GM19372 (cell line): Measurements from ENCODE around the gene GDF2.

Source experiments
- ATAC-seq: cut with Tn5 transposase; IDR thresholded peaks from one replicate; pipeline ENCODE4 v1.9.1; 2021; ENCODE audit warnings: mild to moderate bottlenecking, low read depth, moderate library complexity; ENCODE audit not compliant: unreplicated experiment

GDF2 gene

DNA sequence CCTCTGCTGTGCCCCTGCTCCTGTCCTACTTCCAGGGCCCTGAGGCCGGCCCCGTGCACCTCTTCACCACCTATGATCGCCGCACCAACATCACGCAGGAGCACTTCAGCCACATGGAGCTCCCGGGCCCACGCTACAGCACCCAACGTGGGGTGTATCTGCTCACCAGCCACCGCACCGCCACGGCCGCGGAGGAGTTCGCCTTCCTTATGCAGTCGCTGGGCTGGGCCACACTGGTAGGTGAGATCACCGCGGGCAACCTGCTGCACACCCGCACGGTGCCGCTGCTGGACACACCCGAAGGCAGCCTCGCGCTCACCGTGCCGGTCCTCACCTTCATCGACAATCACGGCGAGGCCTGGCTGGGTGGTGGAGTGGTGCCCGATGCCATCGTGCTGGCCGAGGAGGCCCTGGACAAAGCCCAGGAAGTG is 27.7 kb downstream of the GDF2 start:
- ATAC-seq, result no peak

DNA sequence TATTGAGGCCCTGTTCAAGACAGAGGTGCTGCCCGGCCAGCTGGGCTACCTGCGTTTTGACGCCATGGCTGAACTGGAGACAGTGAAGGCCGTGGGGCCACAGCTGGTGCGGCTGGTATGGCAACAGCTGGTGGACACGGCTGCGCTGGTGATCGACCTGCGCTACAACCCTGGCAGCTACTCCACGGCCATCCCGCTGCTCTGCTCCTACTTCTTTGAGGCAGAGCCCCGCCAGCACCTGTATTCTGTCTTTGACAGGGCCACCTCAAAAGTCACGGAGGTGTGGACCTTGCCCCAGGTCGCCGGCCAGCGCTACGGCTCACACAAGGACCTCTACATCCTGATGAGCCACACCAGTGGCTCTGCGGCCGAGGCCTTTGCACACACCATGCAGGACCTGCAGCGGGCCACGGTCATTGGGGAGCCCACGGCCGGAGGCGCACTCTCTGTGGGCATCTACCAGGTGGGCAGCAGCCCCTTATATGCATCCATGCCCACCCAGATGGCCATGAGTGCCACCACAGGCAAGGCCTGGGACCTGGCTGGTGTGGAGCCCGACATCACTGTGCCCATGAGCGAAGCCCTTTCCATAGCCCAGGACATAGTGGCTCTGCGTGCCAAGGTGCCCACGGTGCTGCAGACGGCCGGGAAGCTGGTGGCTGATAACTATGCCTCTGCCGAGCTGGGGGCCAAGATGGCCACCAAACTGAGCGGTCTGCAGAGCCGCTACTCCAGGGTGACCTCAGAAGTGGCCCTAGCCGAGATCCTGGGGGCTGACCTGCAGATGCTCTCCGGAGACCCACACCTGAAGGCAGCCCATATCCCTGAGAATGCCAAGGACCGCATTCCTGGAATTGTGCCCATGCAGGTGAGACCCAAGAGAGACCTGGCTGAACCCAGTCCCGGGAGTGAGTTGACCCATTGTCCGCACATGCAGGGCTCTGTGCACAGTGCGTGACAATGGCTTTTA is 28.7 kb downstream of the GDF2 start:
- ATAC-seq, result no peak

DNA sequence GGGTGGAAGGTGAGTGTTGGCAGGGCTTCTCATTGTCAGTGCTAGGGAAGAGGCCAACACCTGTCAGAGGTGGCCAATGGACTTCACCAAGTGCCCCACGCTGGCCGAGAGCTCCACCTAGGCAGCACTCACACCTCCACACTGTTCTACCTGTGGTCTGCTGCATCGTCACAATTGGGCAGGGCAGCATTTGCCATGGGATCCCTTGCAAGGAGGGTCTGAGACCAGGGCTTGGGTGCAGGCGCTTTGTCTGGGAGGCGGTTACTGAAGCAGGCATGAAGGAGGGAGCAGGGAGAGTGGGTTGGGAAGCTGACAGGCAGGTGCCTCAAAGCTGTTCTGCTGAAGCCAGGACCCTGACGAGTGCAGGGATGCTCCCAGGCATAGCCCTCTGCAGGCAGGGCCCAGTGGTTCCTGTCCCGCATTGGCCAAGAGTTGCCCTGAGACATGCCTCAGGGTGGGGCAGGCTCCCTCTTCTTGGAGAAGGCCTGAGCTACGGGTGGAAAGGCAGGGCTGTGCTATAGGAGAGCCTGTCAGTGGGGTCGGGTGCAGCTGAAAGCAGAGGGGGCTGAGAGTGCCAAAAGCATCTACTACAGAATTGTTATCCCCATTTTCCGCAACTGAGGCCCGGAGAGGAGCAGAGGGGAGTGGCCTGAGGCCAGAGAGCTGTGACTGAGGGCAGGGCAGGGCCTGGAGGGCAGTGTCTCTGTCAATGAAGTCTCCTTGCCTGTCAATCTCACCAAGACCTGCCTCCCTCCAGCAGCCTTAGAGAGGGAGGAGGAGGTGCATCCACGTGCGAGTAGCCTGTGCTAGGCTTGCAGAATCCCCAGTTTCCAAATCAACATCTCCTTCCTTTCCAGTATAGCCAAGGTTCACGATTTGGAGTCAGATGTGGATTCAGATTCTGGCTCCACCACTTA is 29.9 kb downstream of the GDF2 start:
- ATAC-seq, result no peak

DNA sequence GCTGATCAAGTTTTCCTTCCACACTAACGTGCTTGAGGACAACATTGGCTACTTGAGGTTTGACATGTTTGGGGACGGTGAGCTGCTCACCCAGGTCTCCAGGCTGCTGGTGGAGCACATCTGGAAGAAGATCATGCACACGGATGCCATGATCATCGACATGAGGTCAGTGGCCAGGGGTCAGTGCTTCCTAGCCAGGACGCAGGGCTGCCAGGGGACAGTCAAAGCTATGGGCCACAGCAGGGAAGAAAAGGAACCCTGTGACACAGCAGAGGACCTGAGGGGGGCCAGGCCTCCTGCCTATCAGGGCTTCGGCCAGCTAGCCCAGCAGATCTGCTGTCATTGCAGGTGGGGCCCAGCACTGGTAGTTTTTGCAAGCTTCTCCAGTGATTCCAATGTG is 31.1 kb downstream of the GDF2 start:
- ATAC-seq, result no peak

DNA sequence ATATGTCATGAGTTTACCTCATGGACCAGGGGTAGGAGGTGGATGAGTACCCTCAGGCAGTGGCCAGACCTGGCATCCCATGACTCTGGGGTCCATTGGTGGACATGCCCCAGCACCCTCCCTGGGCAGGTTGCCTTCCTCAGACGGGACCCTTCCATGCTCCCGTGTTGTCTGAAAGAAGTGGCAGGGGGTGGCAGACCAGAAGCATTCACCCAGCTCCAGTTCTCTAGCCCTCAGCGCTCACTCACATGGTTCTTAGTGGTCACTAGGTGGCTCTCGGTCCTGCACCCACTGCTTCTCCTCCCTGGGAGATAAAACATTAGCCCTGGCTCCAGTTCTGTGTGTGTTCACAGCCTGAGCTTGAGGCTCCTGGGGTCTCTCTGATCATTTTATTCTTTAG is 31.9 kb downstream of the GDF2 start:
- ATAC-seq, result no peak

DNA sequence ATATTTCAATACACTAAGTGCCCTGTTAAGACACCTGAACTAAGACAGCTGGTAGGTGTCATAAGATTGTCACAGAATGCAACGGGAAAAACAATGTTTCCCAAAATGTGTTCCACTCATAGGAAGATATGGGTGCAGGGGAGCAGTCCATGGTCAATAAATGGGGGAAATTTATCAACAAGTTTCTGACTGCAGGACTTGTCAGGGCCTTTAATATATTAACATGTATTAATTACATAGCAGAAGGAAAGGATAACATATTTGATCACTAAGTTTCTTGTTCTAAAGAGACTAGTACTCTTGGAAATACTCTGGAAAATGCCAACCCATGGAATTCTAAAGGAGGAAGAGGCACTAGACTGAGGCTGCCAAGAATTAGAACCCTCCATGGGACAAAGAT is 32.6 kb downstream of the GDF2 start:
- ATAC-seq, result no peak

DNA sequence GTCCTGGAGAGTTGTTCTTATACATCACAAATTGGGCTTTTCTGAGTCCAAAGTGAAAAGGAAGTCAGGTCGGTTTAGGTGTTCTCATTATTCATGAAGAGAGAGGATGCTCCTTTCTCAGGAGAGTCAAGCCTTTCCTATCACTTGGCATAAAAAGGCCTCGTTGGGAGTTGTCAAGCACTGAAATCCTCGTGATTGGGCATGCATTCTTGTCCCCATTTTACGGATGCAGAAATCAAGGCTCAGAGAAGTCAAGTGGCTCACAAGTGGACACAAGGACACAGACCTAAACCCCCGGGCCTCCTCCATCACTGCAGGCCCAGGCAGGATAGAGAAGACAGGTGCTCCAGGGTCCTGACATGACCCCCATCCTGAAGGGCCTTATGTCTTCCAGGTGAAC is 34.5 kb downstream of the GDF2 start:
- no peak for ATAC-seq

DNA sequence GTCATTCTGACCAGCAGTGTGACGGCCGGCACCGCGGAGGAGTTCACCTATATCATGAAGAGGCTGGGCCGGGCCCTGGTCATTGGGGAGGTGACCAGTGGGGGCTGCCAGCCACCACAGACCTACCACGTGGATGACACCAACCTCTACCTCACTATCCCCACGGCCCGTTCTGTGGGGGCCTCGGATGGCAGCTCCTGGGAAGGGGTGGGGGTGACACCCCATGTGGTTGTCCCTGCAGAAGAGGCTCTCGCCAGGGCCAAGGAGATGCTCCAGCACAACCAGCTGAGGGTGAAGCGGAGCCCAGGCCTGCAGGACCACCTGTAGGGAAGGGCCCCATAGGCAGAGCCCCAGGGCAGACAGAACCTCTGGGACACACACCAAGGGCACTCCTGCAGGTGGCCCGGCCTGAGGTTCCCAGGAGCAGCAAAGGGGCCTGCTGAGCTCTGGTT is 34.9 kb downstream of the GDF2 start:
- no peak for ATAC-seq

DNA sequence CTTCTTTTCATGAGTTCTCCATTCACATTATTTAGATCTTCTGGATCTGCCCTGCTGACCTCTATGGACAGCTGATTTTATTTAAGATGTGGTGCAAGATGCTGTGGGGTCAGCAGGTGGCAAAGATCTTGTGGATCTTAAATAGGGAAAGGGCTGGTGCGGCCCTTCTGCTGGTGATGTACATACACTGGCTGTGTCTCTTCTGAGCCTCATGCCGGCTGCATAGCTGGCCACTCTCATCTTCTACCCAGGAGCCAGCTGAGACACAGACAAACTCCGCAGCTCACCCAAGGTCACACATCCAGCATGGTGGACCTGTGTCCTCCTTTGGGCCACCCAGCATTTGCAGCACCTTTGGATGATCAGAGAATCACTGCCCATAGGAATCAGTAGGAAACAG is 35.7 kb downstream of the GDF2 start:
- ATAC-seq, result no peak

DNA sequence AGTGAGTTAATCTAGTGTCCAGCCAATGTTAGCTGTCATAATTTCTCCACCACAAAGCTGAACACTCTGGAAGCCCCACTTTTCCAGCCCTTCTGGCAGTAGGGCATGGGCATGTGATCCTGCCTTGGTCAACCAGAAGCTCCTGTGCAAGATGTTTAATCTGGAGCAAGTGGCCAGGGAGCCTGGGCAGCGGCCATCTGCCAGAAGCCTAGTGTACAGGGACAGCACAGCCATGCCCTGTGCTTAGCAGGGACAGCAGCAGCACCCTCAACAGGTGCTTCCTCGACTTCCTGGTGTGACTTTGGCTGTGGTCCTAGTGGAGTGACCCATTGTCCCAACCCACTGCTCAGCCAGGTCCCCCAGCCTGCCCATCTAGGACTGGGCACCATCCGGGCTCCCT is 36.2 kb downstream of the GDF2 start:
- no peak for ATAC-seq

DNA sequence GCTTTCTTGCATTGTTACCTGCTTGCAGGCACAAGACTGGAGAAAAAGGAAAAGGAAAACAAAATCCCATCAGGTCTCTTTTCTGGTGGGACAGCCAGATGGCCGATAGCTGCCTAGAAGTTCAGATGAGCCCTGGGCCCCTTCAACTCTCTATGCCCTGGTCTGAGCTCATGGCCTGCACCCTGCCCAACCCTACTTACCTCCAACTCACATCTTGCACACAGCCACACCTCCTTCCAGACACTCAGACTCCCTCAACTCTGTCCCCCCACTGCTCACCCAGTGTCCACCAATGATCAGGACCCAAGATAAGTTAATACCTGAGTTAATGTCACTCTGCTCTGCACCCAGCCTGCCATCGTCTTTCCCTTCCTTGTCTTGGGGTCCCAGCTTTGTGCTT is 36.8 kb downstream of the GDF2 start:
- no peak for ATAC-seq

DNA sequence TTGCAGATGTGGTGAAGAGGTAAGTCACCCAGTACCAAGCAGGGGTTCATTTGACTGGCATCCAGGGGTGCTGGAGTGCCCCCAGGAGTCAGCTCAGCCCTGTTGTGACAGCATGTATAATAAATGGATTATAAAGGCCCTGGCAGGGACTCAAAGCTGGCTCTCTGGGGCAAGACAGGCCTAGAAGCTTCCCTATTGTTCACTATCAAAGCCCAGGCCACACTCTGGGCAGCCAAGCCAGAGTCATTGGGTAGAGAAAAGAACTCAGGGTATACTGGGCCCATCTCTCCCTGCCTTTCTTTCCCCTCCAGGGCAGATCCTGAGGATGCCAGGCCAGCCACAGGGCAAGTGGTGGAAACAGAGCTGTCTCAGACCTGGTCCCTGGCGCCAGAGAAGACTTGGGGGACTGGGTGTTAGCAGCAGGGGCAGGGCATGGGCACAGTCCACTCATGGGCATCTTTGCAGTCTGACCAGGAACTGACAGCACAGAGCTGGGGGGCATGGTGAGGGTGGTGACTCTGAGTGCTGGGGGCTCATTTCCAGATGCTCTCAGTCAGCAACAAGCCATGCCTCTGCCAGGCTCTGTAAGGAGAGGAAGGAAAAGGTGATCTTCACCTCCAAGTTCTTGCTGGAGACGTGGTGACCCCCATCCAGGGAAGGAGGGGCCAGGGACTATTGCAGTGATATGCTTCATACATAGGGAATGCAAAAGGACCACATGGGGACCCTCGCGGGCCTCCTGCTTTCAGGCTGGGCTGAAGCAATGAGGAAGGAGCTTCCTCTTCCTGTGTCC is 37.6 kb downstream of the GDF2 start:
- no peak for ATAC-seq

DNA sequence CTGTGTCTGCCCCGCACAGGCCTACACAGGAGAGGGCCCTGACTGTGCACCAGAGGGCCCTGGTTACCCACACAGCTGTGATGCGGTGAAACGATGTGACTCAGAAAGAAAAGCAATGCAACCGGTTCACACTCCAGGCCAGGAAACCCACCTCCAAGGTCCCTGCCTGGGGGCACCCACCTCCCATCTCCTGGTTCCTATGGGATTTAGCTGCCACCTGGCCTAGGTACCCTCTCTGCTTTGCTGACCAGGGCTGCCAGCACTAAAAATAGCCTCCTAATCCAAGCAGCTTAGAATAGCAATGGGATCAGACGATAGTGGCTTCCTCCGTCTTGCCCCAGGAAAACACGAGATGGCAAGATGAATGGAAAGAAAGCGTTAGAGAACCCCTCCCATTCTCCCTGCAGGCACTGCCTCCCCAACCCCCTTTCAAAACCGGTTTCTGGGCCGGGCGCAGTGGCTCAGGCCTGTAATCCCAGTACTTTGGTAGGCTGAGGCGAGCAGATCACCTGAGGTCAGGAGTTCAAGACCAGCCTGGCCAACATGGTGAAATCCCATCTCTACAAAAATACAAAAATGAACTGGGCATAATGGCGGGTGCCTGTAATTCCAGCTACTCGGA is 38.3 kb downstream of the GDF2 start:
- ATAC-seq, result no peak

DNA sequence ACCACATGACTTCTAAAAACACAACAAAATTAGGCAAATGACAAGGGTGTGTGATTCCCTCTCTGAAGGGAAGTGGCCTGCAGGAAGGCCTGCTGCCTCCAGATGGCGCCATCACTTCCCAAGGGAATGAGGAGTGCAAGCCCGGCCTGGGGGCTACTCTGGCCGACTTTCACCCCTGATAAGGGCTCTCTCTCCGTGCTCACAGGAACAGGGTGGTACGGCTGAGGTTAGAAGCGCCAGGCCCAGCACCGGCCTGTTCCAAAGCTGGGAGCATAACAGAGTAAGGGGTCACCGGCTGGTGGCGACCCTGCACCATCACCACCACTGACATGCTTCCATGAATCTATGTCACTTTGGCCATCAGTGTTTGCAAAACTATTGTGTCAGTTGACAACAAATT is 39.0 kb downstream of the GDF2 start:
- ATAC-seq, result no peak

DNA sequence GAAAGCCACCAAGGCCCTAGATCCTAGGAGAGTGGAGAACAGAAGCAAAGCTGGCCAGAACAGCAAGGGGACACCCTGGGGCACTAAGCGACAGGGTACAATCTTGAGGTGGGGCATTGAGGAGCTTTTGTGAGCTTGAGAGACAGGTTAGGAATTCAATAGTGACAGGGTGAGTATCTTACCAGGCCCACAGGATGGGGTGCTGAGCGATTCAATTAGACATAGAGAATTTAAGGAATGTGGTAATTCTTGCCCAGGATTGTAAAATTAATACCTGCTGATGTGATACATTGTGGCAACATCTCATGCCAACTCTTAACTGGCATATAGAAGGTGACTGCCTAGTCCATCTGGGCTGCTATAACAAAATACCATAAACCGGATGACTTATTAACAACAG is 39.9 kb downstream of the GDF2 start:
- ATAC-seq, result no peak

DNA sequence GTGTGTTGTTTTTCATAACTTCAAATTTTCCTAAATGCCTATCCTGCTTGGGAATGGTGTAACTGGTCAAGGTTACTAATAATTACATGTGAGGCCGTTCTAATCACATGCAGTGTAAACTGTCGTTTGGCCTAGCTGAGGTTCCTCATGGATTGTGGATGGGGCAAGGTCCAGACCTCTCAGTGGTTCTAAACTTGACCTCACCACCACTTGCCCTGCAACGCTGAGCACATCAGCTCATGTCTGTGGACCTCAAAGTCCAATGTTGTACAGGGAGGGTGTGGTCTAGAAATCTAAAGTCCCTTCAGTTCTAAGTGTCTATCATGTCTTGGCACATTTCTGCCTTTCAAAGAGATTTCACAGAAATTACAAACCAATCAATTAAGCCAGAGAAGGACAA is 41.5 kb downstream of the GDF2 start:
- ATAC-seq, result no peak

DNA sequence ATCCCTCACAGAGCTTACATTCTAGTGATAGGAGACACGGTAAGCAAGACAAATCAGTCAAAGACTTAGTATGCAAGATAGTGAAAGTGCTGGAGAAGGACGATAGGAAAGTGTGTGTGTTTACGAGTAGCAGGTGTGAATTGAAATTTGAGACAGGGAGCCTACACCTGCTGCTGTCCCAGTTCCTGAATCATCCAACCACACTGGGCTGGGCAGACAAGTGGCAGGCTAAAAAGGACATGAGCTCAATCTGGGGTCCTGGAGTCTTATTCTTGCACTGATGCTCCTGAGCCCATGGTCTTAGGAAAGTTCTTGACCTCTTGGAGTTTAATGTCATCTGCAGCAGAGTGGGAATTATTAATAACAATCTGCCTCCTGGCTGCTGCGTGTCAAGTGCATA is 42.1 kb downstream of the GDF2 start:
- no peak for ATAC-seq

DNA sequence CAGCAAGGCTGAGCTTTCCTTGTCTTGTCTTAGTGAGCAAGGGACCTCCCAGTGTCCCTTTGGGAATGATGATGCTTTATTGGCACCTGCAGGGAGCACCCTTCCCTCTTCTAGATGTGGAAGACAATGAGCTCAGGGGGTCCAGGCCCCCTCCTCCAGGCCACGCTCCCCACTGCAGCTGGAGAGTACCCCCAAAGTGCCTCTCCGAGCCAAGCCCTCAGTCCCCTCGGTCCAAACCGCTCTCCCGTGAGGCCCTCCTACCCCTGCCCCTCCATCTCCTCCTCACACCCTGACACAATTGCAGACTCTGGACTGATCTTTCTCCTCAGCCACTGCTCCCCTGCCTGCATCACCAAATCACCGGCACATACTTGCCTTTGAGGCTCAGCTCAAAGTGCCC is 42.7 kb downstream of the GDF2 start:
- ATAC-seq, result no peak

DNA sequence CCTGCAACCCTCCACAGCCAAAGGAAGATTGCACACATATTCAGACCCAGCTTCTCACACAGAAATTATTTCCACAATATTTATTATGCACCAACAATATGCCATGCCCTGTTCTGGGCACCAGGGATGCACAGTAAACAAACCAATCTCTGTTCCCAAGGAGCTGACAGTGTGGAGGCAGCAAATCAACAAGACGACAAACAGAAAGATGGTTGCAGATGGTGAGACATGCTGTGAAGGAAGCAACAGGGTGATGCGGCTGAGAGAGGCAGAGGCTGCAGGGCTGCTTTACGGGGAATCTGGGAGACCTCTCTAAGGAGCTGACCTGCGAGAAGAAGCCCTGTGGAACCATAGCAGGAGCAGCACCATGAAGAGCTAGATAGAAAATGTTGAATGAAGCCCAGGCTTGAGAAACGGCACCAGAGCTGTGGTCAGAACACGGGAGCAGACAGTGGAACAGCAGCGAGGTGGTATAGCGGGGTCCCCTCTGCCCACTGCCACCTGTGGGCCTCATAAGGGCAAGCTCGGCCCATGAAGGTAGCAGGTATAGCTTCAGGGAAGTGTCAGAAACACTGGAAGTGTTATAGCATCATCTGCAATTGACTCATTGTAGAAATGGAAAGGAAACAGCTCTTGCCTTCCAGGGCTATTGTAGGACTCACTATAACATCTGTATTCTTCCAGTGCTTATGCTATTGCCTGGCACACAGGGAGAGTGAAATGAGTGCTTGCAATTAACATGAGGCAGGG is 43.4 kb downstream of the GDF2 start:
- ATAC-seq, result no peak
